A549 (cell line): ENCODE measurements around the gene SPRR2B. TPM values are rescaled to one million over a fixed set of nuclear protein-coding genes. Genes with fewer than 3 reads are reported as not detected.

Source experiments
- ATAC-seq, 2 experiments: fragments of 200-7000 bp in 1 of 2; fragments of >200 bp in 1 of 2; cut with Nextera tagmentation in 1 of 2; cut with Tn5 transposase in 1 of 2; 3 replicates each; pipeline versions ENCODE4 v1.8.0 to v1.9.1; 2018 to 2020; ENCODE audit warnings: mild to moderate bottlenecking in 1 of 2, moderate library complexity in 1 of 2
- CTCF ChIA-PET: fragments of 300-600 bp; sonication (Branson Sonifier 250); formaldehyde crosslinking; extraction: SDS; loops from one replicate; lab custom pipeline; 2021; ENCODE audit warnings: antibody characterized with exemption, inconsistent platforms; lab: Yijun Ruan, JAX
- POLR2A ChIA-PET: fragments of 350-600 bp; formaldehyde crosslinking; extraction: SDS; loops from one replicate; lab custom pipeline; 2021; ENCODE audit warnings: antibody characterized with exemption, inconsistent platforms; lab: Yijun Ruan, JAX
- DNase-seq, 2 experiments: peaks; one replicate each; pipeline versions ENCODE4 v3.0.0 to v3.0.0-alpha.2; 2011 to 2016; ENCODE audit warnings: low read depth in 1 of 2, low spot score in 1 of 2
- FAIRE-seq: peaks from 2 replicates; lab custom pipeline; 2011; peaks lifted over from hg19 to GRCh38; lab: Jason Lieb, UNC
- H3K27ac ChIP-seq, 2 experiments: fragments of >200 bp; sonication (Bioruptor Twin); formaldehyde crosslinking; 3 replicates each; pipeline ENCODE4 v1.5.1; 2016 to 2017
- H3K4me1 ChIP-seq: fragments of >200 bp; sonication (Bioruptor Twin); formaldehyde crosslinking; 3 replicates; pipeline ENCODE4 v1.6.1; 2016
- H3K4me2 ChIP-seq: fragments of >200 bp; sonication (Bioruptor Twin); formaldehyde crosslinking; 3 replicates; pipeline ENCODE4 v1.6.1; 2016
- H3K4me3 ChIP-seq: fragments of >200 bp; sonication (Bioruptor Twin); formaldehyde crosslinking; 3 replicates; pipeline ENCODE4 v1.5.1; 2016
- H3K9me3 ChIP-seq: fragments of >200 bp; sonication (Bioruptor Twin); formaldehyde crosslinking; 3 replicates; pipeline ENCODE4 v1.6.1; 2016
- CHD2 ChIP-seq: fragments of 150-350 bp; IDR thresholded peaks from 2 replicates; pipeline ENCODE4 v1.6.1; 2014; ENCODE audit warnings: low read length; ENCODE audit not compliant: partially characterized antibody
- CHD4 ChIP-seq: fragments of 200-600 bp; sonication (generic); IDR thresholded peaks from 2 replicates; pipeline ENCODE4 v1.6.1; 2016; ENCODE audit warnings: antibody characterized with exemption, mild to moderate bottlenecking, borderline replicate concordance
- EHF ChIP-seq: fragments of 250-450 bp; sonication (Bioruptor Pico); IDR thresholded peaks from 2 replicates; pipeline ENCODE4 v1.5.0; 2020; ENCODE audit warnings: mild to moderate bottlenecking
- EP300 ChIP-seq, 2 experiments: fragments of >200 bp; sonication (Bioruptor Twin); formaldehyde crosslinking; IDR thresholded peaks; 2 replicates in 1 of 2; 3 replicates in 1 of 2; pipeline ENCODE4 v1.6.1; 2016 to 2017
- HOXA7 ChIP-seq: fragments of 250-450 bp; sonication (Bioruptor Pico); IDR thresholded peaks from 2 replicates; pipeline ENCODE4 v1.5.0; 2020; ENCODE audit warnings: mild to moderate bottlenecking, moderate library complexity
- HOXB5 ChIP-seq: fragments of 250-450 bp; sonication (Bioruptor Pico); IDR thresholded peaks from 2 replicates; pipeline ENCODE4 v1.5.0; 2020; ENCODE audit warnings: mild to moderate bottlenecking, moderate library complexity
- MAFK ChIP-seq: fragments of 450-650 bp; IDR thresholded peaks from 2 replicates; pipeline ENCODE4 v1.6.1; 2014; ENCODE audit not compliant: partially characterized antibody
- MAX ChIP-seq: IDR thresholded peaks from 2 replicates; pipeline ENCODE4 v1.6.1; 2012
- NPAS2 ChIP-seq: fragments of 250-450 bp; sonication (Bioruptor Pico); IDR thresholded peaks from 2 replicates; pipeline ENCODE4 v1.8.0; 2022; ENCODE audit warnings: mild to moderate bottlenecking, moderate library complexity, borderline replicate concordance
- PHF8 ChIP-seq: fragments of 200-600 bp; sonication (generic); IDR thresholded peaks from 2 replicates; pipeline ENCODE4 v1.6.1; 2016; ENCODE audit warnings: low read depth, mild to moderate bottlenecking, antibody characterized with exemption, moderate library complexity, borderline replicate concordance
- POLR2A ChIP-seq: IDR thresholded peaks from 2 replicates; pipeline ENCODE4 v1.6.1; 2012; ENCODE audit warnings: mild to moderate bottlenecking, low read length
- REST ChIP-seq: fragments of 200-600 bp; sonication (generic); IDR thresholded peaks from 2 replicates; pipeline ENCODE4 v1.6.1; 2016; ENCODE audit warnings: antibody characterized with exemption, mild to moderate bottlenecking, moderate library complexity
- RNF2 ChIP-seq: fragments of 200-600 bp; sonication (generic); IDR thresholded peaks from 2 replicates; pipeline ENCODE4 v1.6.1; 2016; ENCODE audit warnings: low read depth, mild to moderate bottlenecking, antibody characterized with exemption, moderate library complexity, borderline replicate concordance
- SMC3 ChIP-seq: fragments of >200 bp; sonication (Bioruptor Twin); formaldehyde crosslinking; IDR thresholded peaks from 3 replicates; pipeline ENCODE4 v1.6.1; 2018; ENCODE audit warnings: inconsistent platforms
- ZNF302 ChIP-seq: fragments of 250-450 bp; sonication (Bioruptor Pico); IDR thresholded peaks from 2 replicates; pipeline ENCODE4 v1.9.0; 2021; ENCODE audit warnings: inconsistent platforms, mild to moderate bottlenecking, moderate library complexity
- polyA plus RNA-seq, 4 experiments: library from polyadenylated mRNA; depleted of rRNA in 3 of 4; stranded (reverse); fragments of >200 nt; fragmentation: RNase III in 1 of 4; extraction: RNeasy Plus Mini Kit Qiagen cat#74134 plus additional on column Dnase treatment in 1 of 4; gene quantifications; 2 replicates in 3 of 4; 3 replicates in 1 of 4; pipeline ENCODE4 v1.2.3, GENCODE V29; 2011 to 2017
- TF ChIP-seq, protein P1 (sequence below): fragments of 150-350 bp; IDR thresholded peaks from 2 replicates; pipeline ENCODE4 v1.6.1; 2014; ENCODE audit warnings: low read depth, mild to moderate bottlenecking, low read length
- TF ChIP-seq, protein P2 (sequence below): IDR thresholded peaks from 2 replicates; pipeline ENCODE4 v1.6.1; 2012
- TF ChIP-seq, protein P3 (sequence below): fragments of >200 bp; sonication (Bioruptor Twin); formaldehyde crosslinking; IDR thresholded peaks from 3 replicates; pipeline ENCODE4 v1.6.1; 2016

The SPRR2B gene
- polyA plus RNA-seq, 2 of the 4 experiments (the other 2 are of a cell fraction) = not detected

DNA sequence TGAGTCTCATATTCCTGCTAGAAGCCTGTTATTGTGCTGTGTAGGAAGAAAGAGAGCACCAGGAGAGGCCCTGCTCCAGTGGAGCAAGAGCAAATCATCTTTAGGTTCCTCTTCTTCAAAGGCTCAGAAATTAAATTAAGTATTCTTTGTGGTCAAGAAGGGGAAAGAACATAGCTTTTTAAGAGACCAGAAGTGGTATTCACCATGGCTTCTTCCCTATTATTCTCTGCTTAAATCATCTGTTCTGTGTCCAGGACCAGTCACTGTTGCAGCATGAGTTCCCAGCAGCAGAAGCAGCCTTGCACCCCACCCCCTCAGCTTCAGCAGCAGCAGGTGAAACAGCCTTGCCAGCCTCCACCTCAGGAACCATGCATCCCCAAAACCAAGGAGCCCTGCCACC lies 39.3 kb downstream of the SPRR2B start:
- CTCF ChIA-PET = interaction anchor here (0.7 to 2.0 kb wide), 6 partner anchors 8 to 195 kb away, joined by 3 to 11 read pairs (median 4); no protein-coding TSS in a partner anchor
- Histone ChIP-seq H3K27ac (no peak overlapping the region), H3K4me2 (no peak overlapping the region), H3K9me3 (no peaks in the 10 kb centered on the region)
- POLR2A ChIA-PET = no interaction called here
- ATAC-seq = no peak
- no peak for TF ChIP-seq EHF (CRISPR knock-in tag)
- TF ChIP-seq, protein P1, sequence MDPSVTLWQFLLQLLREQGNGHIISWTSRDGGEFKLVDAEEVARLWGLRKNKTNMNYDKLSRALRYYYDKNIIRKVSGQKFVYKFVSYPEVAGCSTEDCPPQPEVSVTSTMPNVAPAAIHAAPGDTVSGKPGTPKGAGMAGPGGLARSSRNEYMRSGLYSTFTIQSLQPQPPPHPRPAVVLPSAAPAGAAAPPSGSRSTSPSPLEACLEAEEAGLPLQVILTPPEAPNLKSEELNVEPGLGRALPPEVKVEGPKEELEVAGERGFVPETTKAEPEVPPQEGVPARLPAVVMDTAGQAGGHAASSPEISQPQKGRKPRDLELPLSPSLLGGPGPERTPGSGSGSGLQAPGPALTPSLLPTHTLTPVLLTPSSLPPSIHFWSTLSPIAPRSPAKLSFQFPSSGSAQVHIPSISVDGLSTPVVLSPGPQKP = no peak
- TF ChIP-seq REST = no peak
- TF ChIP-seq CHD2 = no peak
- TF ChIP-seq SMC3 = no peak
- no peak for TF ChIP-seq NPAS2 (CRISPR knock-in tag)
- TF ChIP-seq, all 56 proteins: peak for 0
- Histone ChIP-seq H3K4me1 (no peaks in the 10 kb centered on the region), H3K4me3 (no peak overlapping the region)
- DNase-seq (no peak), FAIRE-seq (no peak)

DNA sequence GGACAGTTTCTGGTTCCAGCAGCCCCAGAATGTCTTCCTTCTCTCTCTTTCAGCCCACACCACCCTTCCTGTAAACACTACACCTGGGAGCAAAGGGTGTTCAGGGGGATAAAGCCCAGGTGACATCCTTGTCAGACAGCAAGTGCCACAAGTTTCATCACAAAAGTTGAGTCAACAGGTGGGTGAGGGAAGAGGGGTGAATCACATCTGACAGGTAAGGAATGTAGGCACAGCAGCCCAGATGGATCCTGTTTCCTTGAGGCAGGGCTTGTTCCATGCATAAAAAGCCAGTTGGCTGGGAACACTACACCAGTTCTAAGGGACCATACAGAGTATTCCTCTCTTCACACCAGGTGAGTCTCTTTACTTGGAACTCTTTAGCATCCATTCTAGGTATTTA lies 40.5 kb downstream of the SPRR2B start, which contains the start of gene SPRR1B:
TSS of gene SPRR1B (plus strand) at position 309 of the 400 bp plus-strand sequence. CDS start 1,143 bp downstream, outside the sequence.
- ChIA-PET POLR2A (no interaction called here), CTCF (no interaction called here)
- DNase-seq (no peak), FAIRE-seq (no peak), ATAC-seq (no peak)
- H3K27ac ChIP-seq = no peak within 1 kb of the TSS
- no peak for TF ChIP-seq EP300 (IDR thresholded peaks at IDR 0.05)
- no peak for TF ChIP-seq CHD4
- TF ChIP-seq, protein P2, sequence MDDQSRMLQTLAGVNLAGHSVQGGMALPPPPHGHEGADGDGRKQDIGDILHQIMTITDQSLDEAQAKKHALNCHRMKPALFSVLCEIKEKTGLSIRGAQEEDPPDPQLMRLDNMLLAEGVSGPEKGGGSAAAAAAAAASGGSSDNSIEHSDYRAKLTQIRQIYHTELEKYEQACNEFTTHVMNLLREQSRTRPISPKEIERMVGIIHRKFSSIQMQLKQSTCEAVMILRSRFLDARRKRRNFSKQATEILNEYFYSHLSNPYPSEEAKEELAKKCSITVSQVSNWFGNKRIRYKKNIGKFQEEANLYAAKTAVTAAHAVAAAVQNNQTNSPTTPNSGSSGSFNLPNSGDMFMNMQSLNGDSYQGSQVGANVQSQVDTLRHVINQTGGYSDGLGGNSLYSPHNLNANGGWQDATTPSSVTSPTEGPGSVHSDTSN = no peak
- no peak for TF ChIP-seq HOXA7 (CRISPR knock-in tag)
- no peak for TF ChIP-seq POLR2A
- no peak for TF ChIP-seq MAFK
- TF ChIP-seq RNF2 = no peak
- TF ChIP-seq MAX = no peak
- TF ChIP-seq ZNF302 (CRISPR knock-in tag) = no peak
- TF ChIP-seq SMC3 = no peak
- TF ChIP-seq HOXB5 (CRISPR knock-in tag) = no peak
- no peak for TF ChIP-seq PHF8
- TF ChIP-seq, protein P3, sequence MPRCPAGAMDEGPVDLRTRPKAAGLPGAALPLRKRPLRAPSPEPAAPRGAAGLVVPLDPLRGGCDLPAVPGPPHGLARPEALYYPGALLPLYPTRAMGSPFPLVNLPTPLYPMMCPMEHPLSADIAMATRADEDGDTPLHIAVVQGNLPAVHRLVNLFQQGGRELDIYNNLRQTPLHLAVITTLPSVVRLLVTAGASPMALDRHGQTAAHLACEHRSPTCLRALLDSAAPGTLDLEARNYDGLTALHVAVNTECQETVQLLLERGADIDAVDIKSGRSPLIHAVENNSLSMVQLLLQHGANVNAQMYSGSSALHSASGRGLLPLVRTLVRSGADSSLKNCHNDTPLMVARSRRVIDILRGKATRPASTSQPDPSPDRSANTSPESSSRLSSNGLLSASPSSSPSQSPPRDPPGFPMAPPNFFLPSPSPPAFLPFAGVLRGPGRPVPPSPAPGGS = no peak
- no peak within 1 kb of the TSS for H3K4me3 ChIP-seq
- H3K4me1 ChIP-seq = no peaks in the 10 kb centered on the region
- H3K9me3 ChIP-seq = no peaks in the 10 kb centered on the region
- no peak within 1 kb of the TSS for H3K4me2 ChIP-seq
